Bone marrow (tissue), 2 donors: ENCODE data around the gene CACTIN.

Source experiments
- DNase-seq, 2 donors: peaks; one replicate each; lab custom pipeline; 2025; lab: John Stamatoyannopoulos, UW

CACTIN gene

GRCh38 chr19:3609779-3610719 is 16.5 kb downstream of the CACTIN start:
- no peak for DNase-seq

- peak in 1 of 2 donors; percentile 33 for DNase-seq
Observed at GRCh38 chr19:3608750-3609322, 17.8 kb downstream of the CACTIN start.

- no peak for DNase-seq
Observed at GRCh38 chr19:3608079-3608641, 18.4 kb downstream of the CACTIN start.

- no peak for DNase-seq
Observed at GRCh38 chr19:3607303-3608078, 19.1 kb downstream of the CACTIN start.

- DNase-seq: peak; percentile 22 to 45
Observed at GRCh38 chr19:3606690-3607289, 19.8 kb downstream of the CACTIN start, which contains the start of gene TBXA2R. TBXA2R (minus strand) TSS chr19:3606875; CDS start chr19:3600634, 6,241 bp downstream.

GRCh38 chr19:3606174-3606689 is 20.4 kb downstream of the CACTIN start:
- no peak for DNase-seq

GRCh38 chr19:3605770-3606169 is 20.8 kb downstream of the CACTIN start:
- no peak for DNase-seq

GRCh38 chr19:3605361-3605760 is 21.2 kb downstream of the CACTIN start:
- DNase-seq: no peak

- no peak for DNase-seq
Observed at GRCh38 chr19:3604987-3605343, 21.6 kb downstream of the CACTIN start.

- no peak for DNase-seq
Observed at GRCh38 chr19:3604227-3604986, 22.2 kb downstream of the CACTIN start.

- no peak for DNase-seq
Observed at GRCh38 chr19:3603121-3603811, 23.3 kb downstream of the CACTIN start.

- no peak for DNase-seq
Observed at GRCh38 chr19:3601021-3601420, 25.6 kb downstream of the CACTIN start.

GRCh38 chr19:3599776-3600187 is 26.8 kb downstream of the CACTIN start:
- no peak for DNase-seq

- DNase-seq: no peak
Observed at GRCh38 chr19:3595521-3596061, 31.0 kb downstream of the CACTIN start.

GRCh38 chr19:3593156-3593555 is 33.4 kb downstream of the CACTIN start:
- DNase-seq: no peak

- DNase-seq: no peak
Observed at GRCh38 chr19:3591876-3592613, 34.5 kb downstream of the CACTIN start.

GRCh38 chr19:3590991-3591659 is 35.5 kb downstream of the CACTIN start:
- DNase-seq: no peak

GRCh38 chr19:3589949-3590348 is 36.6 kb downstream of the CACTIN start:
- DNase-seq: no peak

- no peak for DNase-seq
Observed at GRCh38 chr19:3589439-3589838, 37.2 kb downstream of the CACTIN start.
